ENCODE results near the gene KRR1. TPM values are rescaled to one million over a fixed set of nuclear protein-coding genes. Genes with fewer than 3 reads are reported as not detected.

KRR1 gene
- total RNA-seq, 2 donors from 2014 or later, result 60.7 to 75.2 TPM

GRCh38 chr12:75549989-75550388, 38.6 kb upstream of the KRR1 start:
- WGBS, 2 experiments (ENCODE audit: insufficient coverage in 1 of 2, insufficient read length in 1 of 2), result 94 to 100% methylated on average over 1 to 2 of the region's 2 CpGs
- Histone ChIP-seq H3K36me3 (ENCODE audit: control insufficient read depth, insufficient read depth, low read length) (no peaks in the 10 kb centered on the region), H3K9ac (ENCODE audit: extremely low read depth, low read length, poor library complexity, severe bottlenecking) (no peak overlapping the region), H3K4me3 (ENCODE audit: low read length) (no peak overlapping the region), H3K4me1 (ENCODE audit: control insufficient read depth, insufficient read depth, low read length) (no peaks in the 10 kb centered on the region), H3K27ac (ENCODE audit: low read depth, low read length) (peak overlapping the region; percentile 71), H3K27me3 (ENCODE audit: control insufficient read depth, insufficient read depth, low read length, poor library complexity, severe bottlenecking) (no peaks in the 10 kb centered on the region), H3K9me3 (ENCODE audit: control insufficient read depth, low read length) (no peaks in the 10 kb centered on the region)
- DNase-seq, result no peak
- Mint-ChIP-seq H3K27ac (no peak overlapping the region), H3K4me3 (no peak overlapping the region), H3K27me3 (ENCODE audit: insufficient read depth) (no peaks in the 10 kb centered on the region), H3K4me1 (peaks cover 24% of the 10 kb centered on the region), H3K36me3 (ENCODE audit: low read depth) (no peaks in the 10 kb centered on the region), H3K9me3 (no peaks in the 10 kb centered on the region)
- TF ChIP-seq, protein P1, sequence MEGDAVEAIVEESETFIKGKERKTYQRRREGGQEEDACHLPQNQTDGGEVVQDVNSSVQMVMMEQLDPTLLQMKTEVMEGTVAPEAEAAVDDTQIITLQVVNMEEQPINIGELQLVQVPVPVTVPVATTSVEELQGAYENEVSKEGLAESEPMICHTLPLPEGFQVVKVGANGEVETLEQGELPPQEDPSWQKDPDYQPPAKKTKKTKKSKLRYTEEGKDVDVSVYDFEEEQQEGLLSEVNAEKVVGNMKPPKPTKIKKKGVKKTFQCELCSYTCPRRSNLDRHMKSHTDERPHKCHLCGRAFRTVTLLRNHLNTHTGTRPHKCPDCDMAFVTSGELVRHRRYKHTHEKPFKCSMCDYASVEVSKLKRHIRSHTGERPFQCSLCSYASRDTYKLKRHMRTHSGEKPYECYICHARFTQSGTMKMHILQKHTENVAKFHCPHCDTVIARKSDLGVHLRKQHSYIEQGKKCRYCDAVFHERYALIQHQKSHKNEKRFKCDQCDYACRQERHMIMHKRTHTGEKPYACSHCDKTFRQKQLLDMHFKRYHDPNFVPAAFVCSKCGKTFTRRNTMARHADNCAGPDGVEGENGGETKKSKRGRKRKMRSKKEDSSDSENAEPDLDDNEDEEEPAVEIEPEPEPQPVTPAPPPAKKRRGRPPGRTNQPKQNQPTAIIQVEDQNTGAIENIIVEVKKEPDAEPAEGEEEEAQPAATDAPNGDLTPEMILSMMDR (conservative IDR thresholded peaks at IDR 0.05), result no peak

- DNase-seq, result no peak
- Histone ChIP-seq H3K4me3 (ENCODE audit: low read length) (no peak overlapping the region), H3K36me3 (ENCODE audit: control insufficient read depth, insufficient read depth, low read length) (no peaks in the 10 kb centered on the region), H3K9me3 (ENCODE audit: control insufficient read depth, low read length) (no peaks in the 10 kb centered on the region), H3K9ac (ENCODE audit: extremely low read depth, low read length, poor library complexity, severe bottlenecking) (no peak overlapping the region), H3K27me3 (ENCODE audit: control insufficient read depth, insufficient read depth, low read length, poor library complexity, severe bottlenecking) (no peaks in the 10 kb centered on the region), H3K27ac (ENCODE audit: low read depth, low read length) (no peak overlapping the region), H3K4me1 (ENCODE audit: control insufficient read depth, insufficient read depth, low read length) (no peaks in the 10 kb centered on the region)
- H3K4me3 Mint-ChIP-seq, result no peak overlapping the region
- H3K9me3 Mint-ChIP-seq, result no peaks in the 10 kb centered on the region
- no peak overlapping the region for H3K27ac Mint-ChIP-seq
- H3K27me3 Mint-ChIP-seq (ENCODE audit: insufficient read depth), result no peaks in the 10 kb centered on the region
- TF ChIP-seq, protein P1 (conservative IDR thresholded peaks at IDR 0.05), result no peak
- peaks cover 21% of the 10 kb centered on the region for H3K4me1 Mint-ChIP-seq
- no peaks in the 10 kb centered on the region for H3K36me3 Mint-ChIP-seq (ENCODE audit: low read depth)
- 91% methylated on average over 1 of the region's 1 CpG; no CpG with 5 or more reads in 1 of the 2 experiments for WGBS, 2 experiments (ENCODE audit: insufficient coverage in 1 of 2, insufficient read length in 1 of 2)
These were observed 37.5 kb upstream of the KRR1 start for GRCh38 chr12:75548879-75549278.

GRCh38 chr12:75545636-75546035, 34.2 kb upstream of the KRR1 start:
- Mint-ChIP-seq H3K27ac (no peak overlapping the region), H3K4me3 (no peak overlapping the region), H3K9me3 (no peaks in the 10 kb centered on the region), H3K27me3 (ENCODE audit: insufficient read depth) (no peaks in the 10 kb centered on the region), H3K4me1 (peaks cover 9% of the 10 kb centered on the region), H3K36me3 (ENCODE audit: low read depth) (no peaks in the 10 kb centered on the region)
- Histone ChIP-seq H3K9me3 (ENCODE audit: control insufficient read depth, low read length) (no peaks in the 10 kb centered on the region), H3K4me1 (ENCODE audit: control insufficient read depth, insufficient read depth, low read length) (no peaks in the 10 kb centered on the region), H3K4me3 (ENCODE audit: low read length) (no peak overlapping the region), H3K27me3 (ENCODE audit: control insufficient read depth, insufficient read depth, low read length, poor library complexity, severe bottlenecking) (no peaks in the 10 kb centered on the region), H3K27ac (ENCODE audit: low read depth, low read length) (no peak overlapping the region), H3K36me3 (ENCODE audit: control insufficient read depth, insufficient read depth, low read length) (no peaks in the 10 kb centered on the region), H3K9ac (ENCODE audit: extremely low read depth, low read length, poor library complexity, severe bottlenecking) (no peak overlapping the region)
- TF ChIP-seq, protein P1 (conservative IDR thresholded peaks at IDR 0.05), result no peak
- 94% methylated on average over 1 of the region's 1 CpG; no CpG with 5 or more reads in 1 of the 2 experiments for WGBS, 2 experiments (ENCODE audit: insufficient coverage in 1 of 2, insufficient read length in 1 of 2)
- no peak for DNase-seq

All from endodermal cell (in vitro differentiated cells).